Stimulated activated CD8-positive, alpha-beta memory T cell treated with anti-CD3 and anti-CD28 coated beads, Interleukin-4, amount 100 ng/mL, for 4 hours (primary cell): ENCODE data around the gene TAPBP.

Source experiments
- DNase-seq, 2 donors: peaks; one replicate each; pipeline ENCODE4 v3.0.0-alpha.2; 2020; ENCODE audit warnings: low read depth in 2 of 2, low spot score in 1 of 2

Gene TAPBP

DNA sequence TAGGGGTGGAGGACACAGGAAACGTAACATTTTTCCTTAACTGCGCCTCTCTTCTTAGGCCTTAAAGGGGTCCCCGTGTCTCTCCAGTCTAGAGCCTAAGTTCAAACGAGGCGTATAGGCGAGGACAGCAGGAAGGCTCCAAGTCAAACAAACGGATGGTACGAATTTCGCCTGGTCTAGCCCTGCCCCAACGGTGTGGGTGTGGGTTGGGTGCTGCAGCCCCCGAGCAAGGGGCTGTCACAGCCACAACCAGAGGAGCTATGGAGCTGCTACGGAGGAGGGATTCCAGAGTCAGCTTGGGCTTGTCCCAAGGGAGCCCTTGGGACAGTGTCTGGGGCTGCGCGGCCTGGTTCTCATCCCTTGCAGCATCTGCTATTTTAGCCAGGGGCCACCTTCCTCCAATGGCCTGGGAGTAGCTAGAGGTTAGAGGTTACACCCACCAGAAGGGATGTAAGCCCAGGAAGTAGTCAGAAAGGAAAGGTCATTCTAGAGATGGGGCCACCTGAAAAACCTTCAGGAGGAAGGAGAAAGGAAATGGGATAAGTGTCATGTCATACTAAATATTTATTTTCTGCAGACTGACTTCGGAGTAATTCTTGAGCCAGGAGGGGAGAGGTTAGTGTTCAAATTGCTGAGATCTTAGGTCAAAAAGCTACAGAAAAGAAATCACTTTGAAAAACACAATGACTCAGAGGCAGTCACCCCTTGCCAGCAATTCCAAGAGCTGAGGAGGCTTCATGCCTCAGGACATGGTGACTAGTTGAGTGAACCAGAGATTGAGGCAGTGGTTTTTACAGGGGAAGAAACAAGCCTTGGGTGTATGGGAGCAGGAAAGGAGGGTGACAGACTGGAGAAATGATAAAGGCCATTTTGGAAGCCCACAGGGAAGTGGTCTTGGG, 63.9 kb downstream of the TAPBP start:
- no peak for DNase-seq
